ENCODE data around the gene NME4.

Gene NME4

GRCh38 chr16:381012-381788 is 15.8 kb upstream of the NME4 start:
- Histone ChIP-seq H3K9me3 (ENCODE audit: control insufficient read depth, low read length) (no peaks in the 10 kb centered on the region), H3K9ac (ENCODE audit: low read length) (peak overlapping the region; percentile 84), H3K4me3 (ENCODE audit: insufficient read depth in 1 of 2, low read depth in 1 of 2, low read length in 2 of 2) (peak overlapping the region; percentile 81 to 86), H3K4me2 (ENCODE audit: low read length, poor library complexity, severe bottlenecking) (peak overlapping the region; percentile 82), H3K18ac (ENCODE audit: low read depth in 1 of 2, low read length in 2 of 2) (peak overlapping the region; percentile 84 to 97), H2BK5ac (ENCODE audit: low read depth, low read length, poor library complexity, severe bottlenecking) (peak overlapping the region; percentile 63), H3K36me3 (ENCODE audit: control insufficient read depth in 1 of 2, insufficient read depth in 2 of 2, low read depth in 1 of 2, low read length in 2 of 2) (peaks cover 11 to 25% of the 10 kb centered on the region in 2 experiments), H3K4ac (ENCODE audit: low read depth in 1 of 2, low read length in 2 of 2) (peak overlapping the region; percentile 53 to 72), H3K27me3 (ENCODE audit: control insufficient read depth in 1 of 2, insufficient read depth in 1 of 2, low read length in 2 of 2) (no peaks in the 10 kb centered on the region), H2BK15ac (ENCODE audit: low read depth, poor library complexity, severe bottlenecking) (peak overlapping the region; percentile 76), H2AK5ac (ENCODE audit: low read length, severe bottlenecking) (no peak overlapping the region), H3K4me1 (ENCODE audit: control insufficient read depth, insufficient read depth, low read depth, low read length) (peaks cover 41% of the 10 kb centered on the region), H4K91ac (ENCODE audit: low read length) (peak overlapping the region; percentile 3), H2BK120ac (ENCODE audit: low read depth, low read length) (peak overlapping the region; percentile 87), H3K14ac (ENCODE audit: low read length in 2 of 2) (peak overlapping the region; percentile 11 to 72), H3K23ac (ENCODE audit: low read length in 2 of 2) (peak overlapping the region in 1 of 2 experiments; percentile 75), H2AFZ (ENCODE audit: low read depth, low read length) (peak overlapping the region; percentile 37), H3K79me1 (replicated peaks; ENCODE audit: low read length, poor library complexity, severe bottlenecking) (peaks cover 30% of the 10 kb centered on the region), H2BK12ac (ENCODE audit: low read length in 2 of 2) (no peak overlapping the region), H3K27ac (ENCODE audit: low read length, poor library complexity, severe bottlenecking) (no peak overlapping the region), H4K8ac (ENCODE audit: low read length) (peak overlapping the region; percentile 38)
- DNase-seq, result peak; percentile 40
- WGBS, result under 1% methylated on average over 49 of the region's 73 CpGs

- Histone ChIP-seq H3K79me1 (replicated peaks; ENCODE audit: low read length, poor library complexity, severe bottlenecking) (peaks cover 26% of the 10 kb centered on the region), H4K8ac (ENCODE audit: low read length) (peak within 1 kb of the TSS; percentile 72), H3K23ac (ENCODE audit: low read length in 2 of 2) (peak within 1 kb of the TSS in 1 of 2 experiments; percentile 91), H3K9me3 (ENCODE audit: control insufficient read depth, low read length) (no peaks in the 10 kb centered on the region), H3K27ac (ENCODE audit: low read length, poor library complexity, severe bottlenecking) (no peak within 1 kb of the TSS), H3K18ac (ENCODE audit: low read depth in 1 of 2, low read length in 2 of 2) (peak within 1 kb of the TSS; percentile 84 to 97), H3K9ac (ENCODE audit: low read length) (peak within 1 kb of the TSS; percentile 86), H3K4me2 (ENCODE audit: low read length, poor library complexity, severe bottlenecking) (peak within 1 kb of the TSS; percentile 99), H3K27me3 (ENCODE audit: control insufficient read depth in 1 of 2, insufficient read depth in 1 of 2, low read length in 2 of 2) (no peaks in the 10 kb centered on the region), H3K4me3 (ENCODE audit: insufficient read depth in 1 of 2, low read depth in 1 of 2, low read length in 2 of 2) (peak within 1 kb of the TSS; percentile 81 to 90), H2AK5ac (ENCODE audit: low read length, severe bottlenecking) (no peak within 1 kb of the TSS), H2BK12ac (ENCODE audit: low read length in 2 of 2) (peak within 1 kb of the TSS in 1 of 2 experiments; percentile 83), H3K4me1 (ENCODE audit: control insufficient read depth, insufficient read depth, low read depth, low read length) (peaks cover 41% of the 10 kb centered on the region), H2BK5ac (ENCODE audit: low read depth, low read length, poor library complexity, severe bottlenecking) (peak within 1 kb of the TSS; percentile 63), H2BK15ac (ENCODE audit: low read depth, poor library complexity, severe bottlenecking) (peak within 1 kb of the TSS; percentile 76), H2AFZ (ENCODE audit: low read depth, low read length) (peak within 1 kb of the TSS; percentile 49), H3K36me3 (ENCODE audit: control insufficient read depth in 1 of 2, insufficient read depth in 2 of 2, low read depth in 1 of 2, low read length in 2 of 2) (peaks cover 3 to 16% of the 10 kb centered on the region in 2 experiments), H2BK120ac (ENCODE audit: low read depth, low read length) (peak within 1 kb of the TSS; percentile 87), H3K4ac (ENCODE audit: low read depth in 1 of 2, low read length in 2 of 2) (peak within 1 kb of the TSS; percentile 72 to 91), H3K14ac (ENCODE audit: low read length in 2 of 2) (peak within 1 kb of the TSS; percentile 11 to 97), H4K91ac (ENCODE audit: low read length) (peak within 1 kb of the TSS; percentile 3)
- DNase-seq, result peak; percentile 44
- WGBS, result under 1% methylated on average over 58 of the region's 123 CpGs
These were observed 14.9 kb upstream of the NME4 start, which contains the start of gene PGAP6 for GRCh38 chr16:381789-382717. Gene PGAP6 (minus strand): TSS chr16:381978. CDS start chr16:381821, 157 bp downstream.

GRCh38 chr16:383326-384051 is 13.5 kb upstream of the NME4 start:
- Histone ChIP-seq H3K79me1 (replicated peaks; ENCODE audit: low read length, poor library complexity, severe bottlenecking) (peaks cover 18% of the 10 kb centered on the region), H2BK15ac (ENCODE audit: low read depth, poor library complexity, severe bottlenecking) (peak overlapping the region; percentile 60), H4K91ac (ENCODE audit: low read length) (no peak overlapping the region), H2BK120ac (ENCODE audit: low read depth, low read length) (peak overlapping the region; percentile 64), H3K27ac (ENCODE audit: low read length, poor library complexity, severe bottlenecking) (no peak overlapping the region), H3K23ac (ENCODE audit: low read length in 2 of 2) (peak overlapping the region in 1 of 2 experiments; percentile 83), H4K8ac (ENCODE audit: low read length) (peak overlapping the region; percentile 66), H3K27me3 (ENCODE audit: control insufficient read depth in 1 of 2, insufficient read depth in 1 of 2, low read length in 2 of 2) (no peaks in the 10 kb centered on the region), H3K36me3 (ENCODE audit: control insufficient read depth in 1 of 2, insufficient read depth in 2 of 2, low read depth in 1 of 2, low read length in 2 of 2) (peaks cover 0 to 8% of the 10 kb centered on the region in 2 experiments), H3K18ac (ENCODE audit: low read depth in 1 of 2, low read length in 2 of 2) (peak overlapping the region in 1 of 2 experiments; percentile 70), H2AFZ (ENCODE audit: low read depth, low read length) (no peak overlapping the region), H3K4me3 (ENCODE audit: insufficient read depth in 1 of 2, low read depth in 1 of 2, low read length in 2 of 2) (peak overlapping the region in 1 of 2 experiments; percentile 90), H3K9ac (ENCODE audit: low read length) (no peak overlapping the region), H3K14ac (ENCODE audit: low read length in 2 of 2) (peak overlapping the region in 1 of 2 experiments; percentile 9), H3K4ac (ENCODE audit: low read depth in 1 of 2, low read length in 2 of 2) (no peak overlapping the region), H3K4me1 (ENCODE audit: control insufficient read depth, insufficient read depth, low read depth, low read length) (peaks cover 39% of the 10 kb centered on the region), H3K4me2 (ENCODE audit: low read length, poor library complexity, severe bottlenecking) (peak overlapping the region; percentile 57), H2BK12ac (ENCODE audit: low read length in 2 of 2) (peak overlapping the region in 1 of 2 experiments; percentile 12), H2AK5ac (ENCODE audit: low read length, severe bottlenecking) (no peak overlapping the region), H3K9me3 (ENCODE audit: control insufficient read depth, low read length) (no peaks in the 10 kb centered on the region), H2BK5ac (ENCODE audit: low read depth, low read length, poor library complexity, severe bottlenecking) (no peak overlapping the region)
- DNase-seq, result peak; percentile 48
- 15% methylated on average over 32 of the region's 33 CpGs for WGBS
